Limb (tissue), 2 donors: ENCODE results near the gene DUOXA1.

Experiments
- DNase-seq, 2 donors: peaks; one replicate each; pipeline ENCODE4 v3.0.0-alpha.2; 2016; ENCODE audit errors: extremely low spot score in 2 of 2

Gene DUOXA1, protein sequence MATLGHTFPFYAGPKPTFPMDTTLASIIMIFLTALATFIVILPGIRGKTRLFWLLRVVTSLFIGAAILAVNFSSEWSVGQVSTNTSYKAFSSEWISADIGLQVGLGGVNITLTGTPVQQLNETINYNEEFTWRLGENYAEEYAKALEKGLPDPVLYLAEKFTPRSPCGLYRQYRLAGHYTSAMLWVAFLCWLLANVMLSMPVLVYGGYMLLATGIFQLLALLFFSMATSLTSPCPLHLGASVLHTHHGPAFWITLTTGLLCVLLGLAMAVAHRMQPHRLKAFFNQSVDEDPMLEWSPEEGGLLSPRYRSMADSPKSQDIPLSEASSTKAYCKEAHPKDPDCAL

DNA sequence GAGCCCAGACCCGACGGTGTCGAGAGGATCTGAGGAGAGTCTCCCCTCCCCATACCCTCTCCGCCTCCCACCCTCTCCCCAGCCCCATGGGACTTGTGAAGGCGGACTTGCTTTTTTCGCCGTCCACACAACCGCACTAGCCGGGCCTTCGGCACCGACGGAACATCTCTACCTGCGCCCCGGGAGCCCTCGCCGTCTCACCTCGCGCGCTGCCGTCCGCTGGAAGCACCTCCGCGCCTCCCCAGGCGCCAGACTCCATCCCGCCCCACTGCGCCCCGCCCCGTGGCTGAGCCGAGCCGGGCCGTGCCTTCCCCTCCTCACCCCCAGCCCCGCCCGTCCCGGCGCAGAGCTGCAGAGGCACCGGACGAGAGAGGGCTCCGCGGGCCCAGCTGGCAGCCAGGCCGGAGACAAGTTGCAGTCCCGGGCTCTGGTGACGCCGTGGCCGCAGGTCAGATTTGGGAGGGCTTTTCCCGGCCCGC, at the start of gene DUOXA1, which contains the start of gene DUOX1:
Gene DUOXA1 (minus strand): TSS at position 229 of the 479 bp plus-strand sequence. CDS start 6,865 bp downstream, outside the sequence.
Gene DUOX1 (plus strand): TSS at position 344 of the 479 bp plus-strand sequence. CDS start 1,973 bp downstream, outside the sequence.
- peak in 1 of 2 donors; percentile 63 for DNase-seq

DNA sequence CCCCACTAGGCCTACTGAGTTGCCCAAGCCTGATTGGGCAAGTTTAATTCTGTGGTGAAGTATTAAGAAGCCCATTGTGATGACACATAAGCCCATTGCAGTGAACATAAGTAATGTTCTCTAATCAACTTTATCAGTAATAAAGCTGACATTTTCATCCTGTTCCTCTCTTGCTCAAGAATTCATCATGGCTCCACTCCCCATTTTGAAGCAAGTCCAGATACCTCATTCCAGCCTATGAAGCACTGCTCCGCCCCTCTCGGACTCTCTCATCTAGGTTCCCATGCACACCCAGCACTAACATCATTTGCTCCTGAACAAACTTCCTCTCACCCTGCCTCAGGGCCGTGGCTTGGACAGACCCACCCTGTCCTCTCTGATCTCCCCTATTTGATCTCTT, 47.6 kb upstream of the DUOXA1 start:
- no peak for DNase-seq

DNA sequence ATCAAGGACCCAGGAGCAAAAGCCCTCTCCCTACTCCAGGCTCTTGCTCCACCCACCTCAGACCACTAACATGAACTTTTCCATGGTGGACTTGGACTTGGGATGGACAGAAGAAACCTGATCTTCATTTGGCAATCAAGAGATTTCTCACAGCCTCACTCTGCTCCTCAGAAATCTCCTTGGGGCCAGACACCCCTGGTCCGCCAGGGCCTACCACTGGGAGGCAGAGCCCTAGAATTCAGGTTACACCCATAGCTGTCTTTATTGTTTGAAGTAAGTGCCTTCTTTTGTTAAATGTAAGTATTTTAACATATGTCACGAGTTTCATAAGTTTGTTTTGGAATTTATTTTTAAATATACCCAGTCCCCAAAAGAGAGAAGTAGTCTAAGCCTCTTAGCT, 44.9 kb upstream of the DUOXA1 start:
- DNase-seq, result no peak

DNA sequence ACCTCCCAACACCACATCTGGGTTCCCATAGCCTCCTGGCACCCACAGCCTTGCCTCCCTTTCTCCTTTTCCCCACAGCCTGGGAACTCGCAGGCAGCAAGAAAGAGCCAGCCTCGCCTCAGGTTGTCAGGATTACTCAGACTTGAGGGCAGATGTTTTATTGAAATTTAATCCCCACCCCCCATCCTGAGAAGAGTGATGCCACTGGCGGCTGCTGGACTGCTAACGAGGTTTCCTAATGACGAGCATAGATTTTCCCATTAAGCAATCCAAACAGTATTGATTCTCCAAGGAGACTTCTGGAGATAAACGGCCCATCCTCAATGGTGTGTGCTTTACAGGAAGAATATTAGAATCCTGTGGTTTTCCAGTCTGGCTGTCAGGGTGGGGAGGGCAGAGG, 44.4 kb upstream of the DUOXA1 start:
- no peak for DNase-seq

DNA sequence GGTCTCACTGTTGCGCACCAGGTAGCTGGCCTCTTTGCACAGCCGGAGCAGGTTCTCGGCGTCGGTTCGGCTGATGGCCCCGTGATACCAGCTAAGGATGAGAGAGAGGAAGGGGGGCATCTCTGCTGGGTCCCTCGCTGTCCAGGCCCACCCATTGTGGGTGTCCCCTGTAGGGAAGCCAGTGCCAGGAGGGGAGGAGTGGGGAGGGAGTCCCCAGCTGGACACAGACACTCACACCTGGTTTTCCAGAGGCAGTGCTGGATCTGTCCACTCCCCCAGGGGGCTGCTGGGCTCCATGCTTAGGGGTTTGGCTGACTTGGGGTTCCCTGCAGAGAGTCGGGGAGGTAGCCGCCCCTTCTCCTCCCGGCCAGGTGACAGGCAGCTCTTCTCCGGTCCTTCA, 42.2 kb upstream of the DUOXA1 start:
- DNase-seq, result no peak

DNA sequence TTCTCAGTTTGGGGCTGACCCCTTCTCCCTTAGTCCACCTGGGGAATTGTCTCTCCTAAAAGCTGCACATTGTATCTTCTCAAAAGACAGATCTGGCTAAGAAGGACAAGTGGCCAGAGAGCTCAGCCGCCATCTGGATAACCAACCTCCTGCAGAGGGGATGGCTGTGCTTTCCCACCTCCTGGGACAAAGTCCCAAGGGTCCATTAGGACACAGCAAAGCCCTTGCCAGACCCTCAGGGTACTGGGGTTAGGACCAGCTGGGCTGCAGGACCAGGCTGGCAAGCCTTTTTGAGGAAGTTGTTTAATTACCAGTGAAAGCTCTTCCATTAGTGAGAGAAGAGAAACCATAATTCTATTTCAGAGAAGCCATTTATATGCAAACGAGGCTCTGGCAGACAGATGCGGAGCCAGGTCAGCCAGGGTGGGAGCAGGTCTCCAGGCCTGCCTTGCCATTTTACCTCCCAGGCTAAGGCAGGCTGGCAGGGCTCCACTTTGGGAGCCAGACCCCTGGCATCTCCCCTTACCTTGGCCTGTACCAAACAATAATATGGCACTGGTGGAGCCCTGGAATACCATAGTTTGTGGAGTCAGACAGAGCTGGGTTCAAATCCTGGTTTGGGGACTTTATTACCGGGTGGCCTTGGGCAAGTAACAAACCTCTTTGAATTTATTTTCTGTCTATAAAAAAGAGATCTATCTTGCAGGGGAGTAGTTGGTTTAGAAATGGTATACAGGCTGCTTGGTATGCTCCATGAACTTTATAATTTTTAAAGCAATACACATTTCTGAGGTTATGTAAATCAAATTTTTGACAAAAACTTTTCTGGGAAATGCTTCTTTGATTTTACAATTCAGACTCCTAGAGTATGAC, 40.2 kb upstream of the DUOXA1 start:
- DNase-seq, result no peak

DNA sequence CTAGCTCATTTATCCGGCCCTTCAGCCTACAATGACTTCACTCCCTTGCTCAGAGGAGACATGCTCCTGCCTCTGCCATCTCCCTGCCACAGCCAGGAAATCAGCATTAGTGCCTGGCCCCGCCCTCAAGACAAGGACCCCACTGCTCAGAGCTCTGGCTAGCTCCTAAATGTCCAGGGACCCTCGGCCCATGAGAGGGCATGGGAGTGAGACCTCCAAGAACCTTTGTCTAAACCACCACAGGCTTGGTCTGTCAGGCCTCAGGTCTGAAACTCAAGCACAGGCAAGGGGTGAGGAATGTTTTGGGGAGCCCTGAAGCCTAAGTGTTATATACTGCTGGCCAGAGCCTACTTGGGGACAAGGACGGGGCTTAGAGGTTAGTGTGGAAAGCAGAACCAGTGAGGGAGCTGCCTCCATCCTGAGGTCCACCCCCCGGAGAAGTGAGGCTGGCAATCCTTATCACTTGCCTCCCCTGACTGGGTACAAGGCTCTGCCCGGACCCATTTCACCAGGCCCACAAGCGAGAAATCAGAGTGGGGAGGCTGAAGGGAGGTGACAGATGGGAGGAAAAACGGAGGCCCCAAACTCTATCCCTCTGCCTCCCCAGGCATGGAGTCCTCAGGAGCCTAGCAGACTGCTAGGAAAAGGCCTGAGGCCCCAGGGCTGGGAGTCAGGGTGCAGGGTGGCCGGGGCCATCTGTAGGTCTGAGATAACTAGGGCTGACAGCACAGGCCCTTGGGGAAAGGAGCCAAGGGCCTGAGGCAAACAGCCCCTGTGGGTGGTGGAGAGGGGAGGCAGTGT, 39.3 kb upstream of the DUOXA1 start:
- no peak for DNase-seq

DNA sequence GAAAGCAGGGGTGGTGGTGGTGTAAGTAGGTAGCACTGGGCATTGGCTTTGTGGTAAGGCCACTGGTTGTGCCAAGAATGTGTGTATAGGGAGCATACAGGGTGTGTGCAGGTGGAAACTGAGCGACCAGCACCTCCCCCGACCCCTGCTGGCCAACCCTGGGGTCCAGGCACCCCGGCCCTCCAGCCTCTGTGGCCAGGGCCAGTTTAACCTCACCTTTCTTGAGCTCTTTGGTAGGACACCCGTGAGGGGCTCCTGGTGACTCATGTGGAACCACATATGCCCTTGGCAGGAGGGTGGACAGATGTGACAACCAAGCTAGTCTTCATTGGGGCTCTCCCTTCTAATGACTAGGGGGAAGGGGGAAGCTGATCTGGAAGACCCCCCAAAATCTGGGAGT, 38.6 kb upstream of the DUOXA1 start:
- no peak for DNase-seq

DNA sequence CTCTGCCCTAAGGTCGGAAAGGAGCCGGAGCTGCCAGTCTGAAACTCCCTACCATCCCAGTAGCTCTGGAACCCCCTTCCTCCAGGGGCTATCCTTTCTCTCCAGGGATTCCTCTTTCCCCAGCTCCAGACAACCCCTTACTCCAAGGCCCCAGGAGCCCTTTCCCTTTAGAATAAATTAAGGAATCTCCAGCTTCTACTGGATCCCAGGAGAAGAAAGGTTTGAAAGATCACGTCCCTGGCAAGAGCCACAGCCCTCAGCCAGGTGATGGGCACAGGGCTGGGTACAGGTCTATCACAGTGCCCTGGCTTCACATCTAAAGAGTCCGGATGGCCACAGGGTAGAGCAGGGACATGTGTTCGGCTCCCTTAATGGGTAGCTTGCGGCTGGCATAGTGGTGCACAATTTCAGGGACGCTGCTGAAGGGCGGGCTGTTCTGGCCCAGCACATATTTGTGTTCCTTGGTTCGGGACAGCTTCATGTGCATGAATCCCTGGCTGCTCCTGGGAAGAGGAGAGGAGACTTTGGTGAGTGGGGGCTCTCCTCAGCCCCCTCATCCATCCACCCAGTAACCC, 38.0 kb upstream of the DUOXA1 start:
- DNase-seq, result no peak

DNA sequence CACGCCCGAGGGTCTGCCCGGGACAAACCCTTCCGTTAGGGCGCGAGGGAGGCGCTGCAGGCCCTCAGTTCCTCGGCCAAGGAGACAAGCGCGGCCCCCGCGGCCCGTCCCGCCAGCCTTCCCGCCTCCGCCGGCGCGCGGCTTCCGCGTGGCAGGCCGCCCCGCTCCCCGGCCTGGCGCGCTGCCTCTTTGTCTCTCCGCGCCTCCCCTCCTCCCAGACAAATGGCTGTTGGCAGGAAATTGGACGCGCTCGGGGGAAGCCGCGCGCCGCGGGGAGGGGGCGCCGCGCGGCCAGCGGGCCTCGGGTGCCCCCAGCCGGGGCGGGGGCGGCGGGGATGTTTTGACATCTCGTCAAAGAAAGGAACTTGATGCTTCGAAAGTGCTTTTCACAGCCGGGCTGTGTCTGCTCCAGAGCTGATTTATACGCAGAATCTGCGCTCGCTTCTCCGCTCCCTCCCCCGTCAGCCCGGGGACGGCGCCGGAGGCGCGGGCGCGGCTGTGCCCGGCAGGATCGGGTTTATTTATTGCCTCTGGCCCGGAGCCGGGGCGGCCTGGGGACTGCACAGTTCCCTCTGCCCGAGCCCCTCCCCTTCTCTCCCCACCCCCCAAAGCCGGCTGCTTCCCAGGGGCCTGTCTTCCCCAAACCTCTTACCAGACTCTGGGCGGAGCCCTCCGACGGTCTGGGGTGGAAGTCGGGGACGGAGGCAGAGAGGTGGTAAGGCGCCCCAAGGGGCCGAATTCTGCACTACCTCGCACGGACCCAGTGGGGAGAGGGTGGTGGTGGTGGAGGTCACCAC, 37.4 kb upstream of the DUOXA1 start:
- peak; percentile 74 to 92 for DNase-seq

DNA sequence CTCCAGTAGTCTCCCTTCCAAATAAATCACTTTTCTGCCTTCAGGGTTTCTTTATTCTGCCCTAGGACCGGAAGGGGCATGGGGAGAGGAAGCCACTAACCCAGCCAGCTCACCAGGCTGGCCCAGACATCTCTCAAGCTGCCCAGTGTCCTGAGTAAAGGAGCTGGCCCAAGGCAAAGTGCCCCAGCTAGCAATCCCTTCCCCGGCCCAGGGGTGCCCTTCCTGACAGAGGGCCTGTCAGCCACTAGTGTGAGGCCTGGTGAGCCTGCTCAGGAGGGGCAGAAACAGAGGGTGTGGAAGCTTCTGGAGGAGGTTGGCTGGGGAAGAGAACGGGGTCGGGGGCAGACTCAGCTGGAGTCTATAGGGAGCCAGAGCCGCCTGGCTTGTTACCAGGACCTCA, 35.9 kb upstream of the DUOXA1 start:
- no peak for DNase-seq

DNA sequence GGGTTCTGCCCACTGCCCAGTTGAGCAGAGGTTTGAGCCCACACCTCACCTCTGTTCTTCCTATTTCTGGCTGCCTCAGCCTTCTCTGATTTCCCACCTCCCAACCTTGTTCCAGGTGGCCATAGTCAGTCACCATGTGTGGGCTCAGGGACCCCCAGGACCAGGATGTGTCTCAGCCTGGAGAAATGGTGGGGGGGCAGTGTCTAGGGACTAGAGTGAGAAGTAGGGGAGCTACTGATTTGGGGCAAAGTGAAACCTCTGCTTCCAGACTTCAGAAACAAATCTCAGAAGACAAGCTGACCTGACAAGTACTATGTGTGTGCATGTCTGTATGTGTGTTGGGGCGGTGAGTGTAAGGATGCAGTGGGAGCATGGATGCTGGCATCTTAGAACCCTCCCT, 35.2 kb upstream of the DUOXA1 start:
- DNase-seq, result no peak

DNA sequence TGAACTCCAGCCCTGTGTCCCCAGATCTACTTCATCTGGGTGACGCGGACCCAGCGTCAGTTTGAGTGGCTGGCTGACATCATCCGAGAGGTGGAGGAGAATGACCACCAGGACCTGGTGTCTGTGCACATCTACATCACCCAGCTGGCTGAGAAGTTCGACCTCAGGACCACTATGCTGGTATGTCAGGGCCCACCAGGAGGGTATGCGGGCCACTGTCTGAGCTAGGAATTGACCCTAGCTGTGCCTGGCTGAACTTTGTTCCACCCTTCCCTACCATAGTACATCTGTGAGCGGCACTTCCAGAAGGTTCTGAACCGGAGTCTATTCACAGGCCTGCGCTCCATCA, 33.8 kb upstream of the DUOXA1 start:
- DNase-seq, result no peak

DNA sequence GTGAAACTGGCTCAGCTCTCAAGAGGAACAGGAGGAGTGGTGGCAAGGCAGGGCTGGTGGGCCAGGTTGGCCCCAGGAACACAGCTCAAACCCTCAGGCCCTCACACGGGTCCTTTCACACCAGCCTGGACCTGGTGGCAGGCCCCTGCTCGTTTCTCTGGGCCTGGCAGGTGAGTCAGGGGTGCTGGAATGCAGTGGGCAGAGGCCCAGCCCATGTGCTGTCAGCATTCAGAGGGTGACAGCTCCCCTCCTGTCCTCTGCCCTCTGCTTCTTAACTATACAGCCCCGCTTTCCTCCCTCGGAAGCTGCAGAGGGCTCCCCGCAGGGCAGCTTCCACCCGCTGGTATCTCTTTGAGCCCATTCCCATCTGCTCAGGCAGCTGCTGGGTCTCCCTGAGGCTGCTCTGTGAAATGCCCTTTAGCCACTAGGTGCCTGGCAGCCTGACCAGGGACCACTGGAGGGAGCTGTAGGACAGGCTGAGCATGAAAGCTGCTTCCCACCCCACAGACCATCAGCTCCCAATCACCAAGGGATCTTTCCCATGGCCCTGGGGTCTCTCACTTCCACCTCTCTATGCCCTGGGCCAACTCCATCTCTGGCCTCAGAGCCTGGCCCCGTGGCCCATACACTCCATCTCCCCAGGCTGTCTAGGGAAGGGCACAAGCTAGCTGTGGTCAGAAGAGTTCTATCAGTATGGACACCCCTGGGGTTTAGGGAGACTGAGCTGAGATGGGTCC, 33.3 kb upstream of the DUOXA1 start:
- peak; percentile 58 to 82 for DNase-seq

DNA sequence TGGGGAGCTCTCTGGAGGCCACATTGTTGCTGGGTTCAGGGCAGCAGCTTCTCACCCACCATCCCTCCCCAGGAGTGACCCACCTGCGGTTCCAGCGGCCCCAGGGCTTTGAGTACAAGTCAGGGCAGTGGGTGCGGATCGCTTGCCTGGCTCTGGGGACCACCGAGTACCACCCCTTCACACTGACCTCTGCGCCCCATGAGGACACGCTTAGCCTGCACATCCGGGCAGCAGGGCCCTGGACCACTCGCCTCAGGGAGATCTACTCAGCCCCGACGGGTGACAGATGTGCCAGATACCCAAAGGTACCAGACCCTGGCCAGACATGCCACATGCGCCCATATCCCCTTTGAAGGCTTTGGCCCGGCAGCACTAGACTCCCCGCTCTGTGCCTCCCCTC, 32.0 kb upstream of the DUOXA1 start:
- DNase-seq, result no peak

DNA sequence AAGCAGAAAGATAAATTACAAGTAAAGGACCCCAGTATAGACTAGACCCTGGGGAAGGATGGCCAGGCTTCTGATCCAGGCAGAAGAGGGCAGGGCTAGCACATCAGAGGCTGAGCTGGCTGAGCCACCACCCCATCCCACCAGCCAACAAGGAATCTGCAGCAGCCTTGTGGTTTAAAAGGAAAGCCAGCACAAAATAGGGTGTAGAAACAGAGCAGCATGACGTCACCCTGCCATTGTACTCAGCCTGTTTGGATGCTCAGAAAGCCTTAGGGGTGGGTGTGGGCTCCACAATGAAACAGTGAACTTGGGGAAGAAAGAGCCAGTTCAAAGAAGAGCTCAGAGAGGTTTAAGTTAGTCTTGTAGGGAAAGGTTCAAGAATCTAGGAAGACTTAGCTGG, 28.3 kb upstream of the DUOXA1 start:
- DNase-seq, result no peak

DNA sequence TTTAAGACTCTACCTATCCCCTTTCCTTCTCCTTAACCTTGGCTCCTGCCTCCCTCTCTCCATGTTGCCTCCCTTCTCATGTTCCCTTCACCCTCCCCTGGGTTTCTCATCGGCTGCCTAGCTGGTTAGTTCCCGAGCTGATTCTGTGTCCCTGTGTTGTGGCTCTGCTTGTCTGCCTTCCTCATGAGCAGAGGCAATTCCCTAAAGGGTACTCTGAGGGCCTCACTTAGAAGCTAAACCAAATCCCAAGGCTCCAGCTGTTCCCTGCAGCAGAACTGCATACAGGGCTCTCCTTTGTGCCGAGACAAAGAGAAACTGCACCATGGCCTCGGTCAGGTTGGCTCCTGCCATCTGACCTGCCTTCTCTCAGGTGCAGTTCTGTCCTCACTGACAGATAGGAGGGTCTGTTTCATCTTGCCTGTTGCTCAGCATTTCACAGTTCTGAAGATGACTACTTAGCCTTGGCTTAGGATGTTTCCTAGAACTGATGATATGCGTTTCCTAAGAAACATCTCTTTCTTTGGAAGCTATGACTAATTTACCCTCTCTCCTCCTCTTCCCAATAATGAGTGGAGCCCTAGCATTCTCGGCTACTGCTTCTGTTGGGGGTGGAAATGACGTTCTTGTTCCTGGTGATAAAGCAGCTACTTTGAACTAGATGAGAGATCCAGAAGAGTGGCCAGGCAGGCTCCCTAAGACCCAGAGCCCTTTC, 27.2 kb upstream of the DUOXA1 start:
- DNase-seq, result no peak

DNA sequence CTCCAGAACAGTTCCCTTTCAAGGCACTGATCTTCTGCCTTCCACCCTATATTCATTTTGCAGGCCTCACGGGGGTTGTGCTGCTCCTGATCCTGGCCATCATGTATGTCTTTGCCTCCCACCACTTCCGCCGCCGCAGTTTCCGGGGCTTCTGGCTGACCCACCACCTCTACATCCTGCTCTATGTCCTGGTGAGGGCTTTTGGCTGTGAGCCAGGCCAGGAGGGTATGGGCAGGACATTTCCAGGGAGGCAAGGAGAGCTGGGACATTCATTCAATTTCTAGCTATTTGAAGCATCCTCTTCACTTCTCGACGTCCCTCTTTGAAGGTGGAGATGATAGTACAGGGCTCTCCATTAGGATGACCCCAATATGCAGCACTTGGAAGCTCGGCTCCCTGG, 26.1 kb upstream of the DUOXA1 start:
- DNase-seq, result no peak
